CD14-positive monocyte (primary cell): ENCODE measurements around the gene KIF26B. TPM values are rescaled to one million over a fixed set of nuclear protein-coding genes. Genes with fewer than 3 reads are reported as not detected.

Source experiments
- DNase-seq, 3 donors: peaks; one replicate each; pipeline ENCODE4 v3.0.0-alpha.2; 2011 to 2022
- H2AFZ ChIP-seq: 2 replicates; pipeline ENCODE4 v1.6.0; 2012; ENCODE audit warnings: mild to moderate bottlenecking, low read depth, low read length, inconsistent platforms; ENCODE audit not compliant: insufficient read depth, poor library complexity, severe bottlenecking
- H3K27ac ChIP-seq, 2 donors: 1 replicate in 1 of 2; 2 replicates in 1 of 2; pipeline ENCODE4 v1.5.1; 2012 to 2013; ENCODE audit warnings: low read length in 2 of 2, control low read depth in 1 of 2, inconsistent platforms in 1 of 2, low read depth in 1 of 2, mild to moderate bottlenecking in 1 of 2
- H3K27me3 ChIP-seq, 2 donors: one replicate each; pipeline versions ENCODE4 v1.6.0 to v1.6.1; 2011 to 2013; ENCODE audit warnings: low read length in 2 of 2; ENCODE audit not compliant: control insufficient read depth in 2 of 2, insufficient read depth in 2 of 2
- H3K36me3 ChIP-seq, 2 donors: replicated peaks in 1 of 2; 1 replicate in 1 of 2; 2 replicates in 1 of 2; pipeline versions ENCODE4 v1.5.1 to v1.6.1; 2012 to 2013; ENCODE audit warnings: low read length in 2 of 2, control low read depth in 1 of 2, inconsistent platforms in 1 of 2, mild to moderate bottlenecking in 1 of 2; ENCODE audit not compliant: insufficient read depth in 2 of 2, control insufficient read depth in 1 of 2
- H3K4me1 ChIP-seq, 2 donors: 1 replicate in 1 of 2; 2 replicates in 1 of 2; pipeline versions ENCODE4 v1.5.1 to v1.6.1; 2012 to 2013; ENCODE audit warnings: low read length in 2 of 2, control low read depth in 1 of 2, inconsistent platforms in 1 of 2, mild to moderate bottlenecking in 1 of 2, moderate library complexity in 1 of 2; ENCODE audit not compliant: insufficient read depth in 2 of 2, control insufficient read depth in 1 of 2
- H3K4me2 ChIP-seq: replicated peaks from 2 replicates; pipeline ENCODE3; 2012; ENCODE audit warnings: low read length, moderate library complexity, mild to moderate bottlenecking; ENCODE audit not compliant: poor library complexity, severe bottlenecking; ENCODE audit errors: extremely low read depth
- H3K4me3 ChIP-seq, 3 experiments: fragments of 200-600 bp in 1 of 3; sonication (generic) in 1 of 3; replicated peaks in 1 of 3; 1 replicate in 2 of 3; 2 replicates in 1 of 3; pipeline ENCODE4 v1.5.1; 2011 to 2013; ENCODE audit warnings: low read length in 3 of 3, mild to moderate bottlenecking in 3 of 3, control low read depth in 2 of 3, low read depth in 2 of 3, inconsistent platforms in 1 of 3, moderate library complexity in 1 of 3
- H3K79me2 ChIP-seq: 2 replicates; pipeline ENCODE4 v1.6.0; 2012; ENCODE audit warnings: mild to moderate bottlenecking, control low read depth, inconsistent platforms, low read length, moderate library complexity; ENCODE audit not compliant: insufficient read depth
- H3K9ac ChIP-seq: 2 replicates; pipeline ENCODE4 v1.6.0; 2017; ENCODE audit warnings: low read length, mild to moderate bottlenecking; ENCODE audit not compliant: insufficient read depth, poor library complexity, severe bottlenecking
- H3K9me3 ChIP-seq, 2 donors: replicated peaks in 1 of 2; 1 replicate in 1 of 2; 2 replicates in 1 of 2; pipeline versions ENCODE4 v1.5.1 to v1.6.1; 2012 to 2013; ENCODE audit warnings: low read length in 2 of 2, control low read depth in 1 of 2; ENCODE audit not compliant: control insufficient read depth in 1 of 2, insufficient read depth in 1 of 2
- H4K20me1 ChIP-seq: 2 replicates; pipeline ENCODE4 v1.6.0; 2012; ENCODE audit warnings: mild to moderate bottlenecking, low read length, control low read depth, moderate library complexity; ENCODE audit not compliant: insufficient read depth
- H3K27ac Mint-ChIP-seq, 7 donors: one replicate each; pipeline ENCODE4 v1.8.0; 2020; ENCODE audit warnings: mild to moderate bottlenecking in 7 of 7, mixed read lengths in 7 of 7, moderate library complexity in 6 of 7, inconsistent platforms in 2 of 7
- H3K27me3 Mint-ChIP-seq, 3 donors: one replicate each; pipeline ENCODE4 v1.8.0; 2021 to 2022; ENCODE audit warnings: low read depth in 3 of 3, mild to moderate bottlenecking in 3 of 3, mixed read lengths in 3 of 3, moderate library complexity in 3 of 3, inconsistent platforms in 1 of 3
- H3K36me3 Mint-ChIP-seq, 2 donors: one replicate each; pipeline ENCODE4 v1.8.0; 2020; ENCODE audit warnings: mixed read lengths in 2 of 2, inconsistent platforms in 1 of 2, mild to moderate bottlenecking in 1 of 2
- H3K4me1 Mint-ChIP-seq: one replicate; pipeline ENCODE4 v1.8.0; 2020; ENCODE audit warnings: mild to moderate bottlenecking, mixed read lengths
- H3K4me3 Mint-ChIP-seq, 2 donors: one replicate each; pipeline ENCODE4 v1.8.0; 2020; ENCODE audit warnings: mild to moderate bottlenecking in 2 of 2, mixed read lengths in 2 of 2, moderate library complexity in 1 of 2
- H3K9me3 Mint-ChIP-seq, 7 donors: one replicate each; pipeline ENCODE4 v1.8.0; 2020 to 2022; ENCODE audit warnings: mixed read lengths in 7 of 7, mild to moderate bottlenecking in 6 of 7, moderate library complexity in 6 of 7, inconsistent platforms in 2 of 7
- CTCF ChIP-seq: fragments of 200-600 bp; IDR thresholded peaks from one replicate; pipeline ENCODE4 v1.8.0; 2022; ENCODE audit warnings: antibody characterized with exemption, mild to moderate bottlenecking
- WGBS: methylation state at CpG from one replicate; pipeline ENCODE4 v1.1.5; 2013; ENCODE audit warnings: missing lambda C conversion rate; ENCODE audit not compliant: insufficient coverage; 5-methylcytosine and 5-hydroxymethylcytosine counted together
- intact Hi-C, 2 donors: fragments of 100-400 bp; cut with micrococcal nuclease; formaldehyde crosslinking; loops; one replicate each; pipeline versions ENCODE4 v1.15.0 to v1.15.1; 2023
- polyA plus RNA-seq, 3 donors: library from polyadenylated mRNA; depleted of rRNA in 1 of 3; unstranded in 2 of 3; stranded (reverse) in 1 of 3; fragments of 300-500 nt in 2 of 3; fragments of >200 nt in 1 of 3; fragmentation: Illumina TruSeq in 2 of 3; gene quantifications; 1 replicate in 2 of 3; 2 replicates in 1 of 3; pipeline ENCODE4 v1.2.3, GENCODE V29; 2012 to 2021

The KIF26B gene
- polyA plus RNA-seq, 3 donors = 0.01 to 0.05 TPM; not detected in 1

GRCh38 chr1:245160288-245160687, 5.5 kb downstream of the KIF26B start:
- H3K9ac ChIP-seq = no peak overlapping the region
- Mint-ChIP-seq H3K4me1 (peaks cover 13% of the 10 kb centered on the region), H3K4me3 (peak overlapping the region in 1 of 2 donors; percentile 29), H3K36me3 (peaks cover 0 to 2% of the 10 kb centered on the region in 2 donors), H3K27ac (no peak overlapping the region), H3K9me3 (peaks cover 2 to 10% (median 5%) of the 10 kb centered on the region in 7 donors), H3K27me3 (peaks cover 50 to 88% (median 53%) of the 10 kb centered on the region in 3 donors)
- intact Hi-C loops = no loop called here
- H3K4me3 ChIP-seq = no peak overlapping the region
- H3K4me2 ChIP-seq = no peak overlapping the region
- H2AFZ ChIP-seq = no peak overlapping the region
- peaks cover 14 to 20% of the 10 kb centered on the region in 2 donors for H3K4me1 ChIP-seq
- no peak for TF ChIP-seq CTCF
- no peaks in the 10 kb centered on the region for H3K79me2 ChIP-seq
- no peaks in the 10 kb centered on the region for H3K36me3 ChIP-seq
- DNase-seq = no peak
- peaks cover 0 to 23% of the 10 kb centered on the region in 2 donors for H3K9me3 ChIP-seq
- no peak overlapping the region for H3K27ac ChIP-seq
- H3K27me3 ChIP-seq = peaks cover 53 to 57% of the 10 kb centered on the region in 2 donors
- no peaks in the 10 kb centered on the region for H4K20me1 ChIP-seq
- WGBS = 73% methylated on average over 3 of the region's 5 CpGs

GRCh38 chr1:245160741-245161400, 6.1 kb downstream of the KIF26B start:
- no peaks in the 10 kb centered on the region for H4K20me1 ChIP-seq
- no peak overlapping the region for H3K4me2 ChIP-seq
- Mint-ChIP-seq H3K4me3 (no peak overlapping the region), H3K27me3 (peaks cover 50 to 88% (median 51%) of the 10 kb centered on the region in 3 donors), H3K36me3 (peaks cover 0 to 2% of the 10 kb centered on the region in 2 donors), H3K27ac (no peak overlapping the region), H3K4me1 (peaks cover 8% of the 10 kb centered on the region), H3K9me3 (peaks cover 3 to 10% (median 6%) of the 10 kb centered on the region in 7 donors)
- H3K27me3 ChIP-seq = peaks cover 50 to 57% of the 10 kb centered on the region in 2 donors
- H3K36me3 ChIP-seq = no peaks in the 10 kb centered on the region
- no peak for TF ChIP-seq CTCF
- peaks cover 0 to 19% of the 10 kb centered on the region in 2 donors for H3K9me3 ChIP-seq
- no peaks in the 10 kb centered on the region for H3K79me2 ChIP-seq
- intact Hi-C loops = no loop called here
- no CpG with 5 or more reads among the region's 6 CpGs for WGBS
- no peak overlapping the region for H3K4me3 ChIP-seq
- DNase-seq = no peak
- H3K4me1 ChIP-seq = peaks cover 8 to 15% of the 10 kb centered on the region in 2 donors
- H3K27ac ChIP-seq = no peak overlapping the region
- H3K9ac ChIP-seq = no peak overlapping the region
- H2AFZ ChIP-seq = no peak overlapping the region
